ENCODE results near the gene MGAT4C.

The MGAT4C gene

DNA sequence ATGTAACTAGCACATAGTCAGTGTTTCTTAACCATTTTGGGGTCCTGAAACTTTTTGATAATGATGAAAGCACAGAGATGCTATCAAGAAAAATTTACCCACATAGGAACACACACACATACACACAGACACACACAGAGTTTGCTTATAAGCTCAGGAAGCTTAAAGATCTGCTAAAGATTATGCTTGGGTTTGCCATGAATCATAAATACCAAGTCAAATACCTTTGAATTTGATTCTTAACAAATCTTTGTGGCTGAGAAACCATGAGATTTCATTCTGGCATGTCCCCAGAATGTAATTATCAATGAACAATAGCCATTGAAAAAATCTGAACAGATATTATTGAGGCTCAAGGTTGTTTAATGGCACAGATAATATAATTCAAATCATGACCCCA lies 292.9 kb downstream of the MGAT4C start:
- no peak for DNase-seq

DNA sequence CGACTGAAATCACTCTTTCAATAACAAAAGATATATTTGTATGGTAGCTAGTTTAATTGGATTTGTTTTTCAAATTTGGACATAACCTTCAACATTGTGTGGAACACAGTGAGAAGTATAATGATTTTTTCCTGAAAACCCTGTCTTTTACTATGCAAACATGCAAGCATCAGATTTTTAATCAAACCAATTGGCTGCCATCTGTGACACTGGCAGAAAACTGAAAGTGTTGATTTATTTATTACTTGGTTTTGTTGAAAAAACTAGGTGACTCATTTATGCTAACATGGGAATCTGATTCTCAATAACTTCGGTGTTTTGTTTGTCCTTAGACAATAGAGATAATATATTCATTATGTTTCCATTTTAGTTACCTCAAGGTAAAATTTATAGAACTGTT lies 300.1 kb downstream of the MGAT4C start:
- no peak for DNase-seq

DNA sequence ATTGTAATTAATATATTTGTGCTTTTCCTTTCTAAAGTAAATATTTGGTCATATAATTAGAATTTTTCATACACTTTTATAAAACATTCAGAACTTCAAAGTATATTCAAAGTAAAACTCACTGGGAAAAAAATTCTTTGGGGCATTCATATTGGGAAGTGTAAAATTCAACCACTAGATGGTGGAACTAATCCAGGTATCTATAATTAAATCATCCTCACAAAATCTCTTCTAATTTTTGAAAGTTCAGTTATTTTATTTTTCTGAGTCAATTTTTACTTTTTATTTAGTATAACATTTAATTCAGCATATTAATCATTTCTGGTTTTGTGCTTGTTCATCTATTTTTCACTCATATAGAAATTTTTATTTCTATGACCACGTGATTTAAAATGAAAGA lies 301.1 kb downstream of the MGAT4C start:
- DNase-seq, result no peak

DNA sequence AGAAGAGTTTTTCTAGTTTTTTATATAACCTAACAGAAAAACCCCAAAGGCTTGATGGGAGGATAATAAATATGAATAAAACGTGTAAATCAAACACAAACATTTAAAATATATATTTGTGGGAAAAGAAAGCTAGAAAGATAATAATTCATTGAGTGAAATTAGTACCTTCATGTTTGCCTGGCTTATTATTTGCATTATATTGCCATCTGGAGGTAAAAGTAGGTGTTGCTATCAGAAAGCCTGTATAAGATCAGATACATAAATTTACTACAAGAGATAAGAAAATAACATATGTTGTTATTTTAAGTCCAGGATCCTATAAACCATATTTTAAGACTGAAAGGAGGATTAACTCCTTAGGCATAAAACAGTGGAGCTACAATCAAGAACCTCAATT lies 304.4 kb downstream of the MGAT4C start:
- peak; percentile 5 for DNase-seq

DNA sequence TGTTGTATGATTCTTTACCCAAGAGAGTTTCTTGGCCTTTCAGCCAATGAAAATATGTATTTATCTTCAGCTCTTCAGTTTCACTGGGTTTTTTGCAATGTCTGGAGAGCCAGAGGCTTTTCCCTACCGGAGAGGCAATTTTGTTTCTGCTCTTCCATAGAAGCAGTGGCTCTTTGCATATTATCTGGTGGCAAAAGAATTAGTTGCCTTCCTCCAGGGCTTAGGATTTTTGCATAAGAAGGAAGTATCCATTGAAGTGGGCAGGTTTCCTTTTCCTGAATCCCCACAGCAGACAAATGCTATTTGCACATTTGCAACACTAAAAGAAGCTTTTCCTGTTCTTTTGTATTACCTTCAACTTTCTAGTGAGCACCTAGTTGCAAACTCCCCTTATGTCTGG lies 306.9 kb downstream of the MGAT4C start:
- DNase-seq, result no peak

DNA sequence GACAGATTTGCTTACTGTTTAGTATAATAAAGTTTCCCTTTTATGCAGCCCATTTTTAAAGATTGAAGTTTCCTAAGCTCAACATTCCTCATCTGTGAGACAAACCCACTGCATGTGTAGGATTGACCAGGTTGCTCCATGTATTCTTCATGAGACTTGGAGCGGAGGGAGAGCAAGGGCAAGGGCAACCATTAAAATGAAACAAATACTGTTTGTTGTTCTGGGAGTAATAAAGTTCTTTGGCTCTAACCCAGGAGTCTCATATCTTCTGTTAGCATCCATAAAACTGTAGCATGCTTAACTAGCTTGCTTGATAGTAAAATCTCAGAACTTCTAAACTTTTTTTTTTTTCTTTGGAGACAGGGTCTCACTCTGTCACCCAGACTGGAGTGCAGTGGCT lies 307.9 kb downstream of the MGAT4C start:
- DNase-seq, result no peak

DNA sequence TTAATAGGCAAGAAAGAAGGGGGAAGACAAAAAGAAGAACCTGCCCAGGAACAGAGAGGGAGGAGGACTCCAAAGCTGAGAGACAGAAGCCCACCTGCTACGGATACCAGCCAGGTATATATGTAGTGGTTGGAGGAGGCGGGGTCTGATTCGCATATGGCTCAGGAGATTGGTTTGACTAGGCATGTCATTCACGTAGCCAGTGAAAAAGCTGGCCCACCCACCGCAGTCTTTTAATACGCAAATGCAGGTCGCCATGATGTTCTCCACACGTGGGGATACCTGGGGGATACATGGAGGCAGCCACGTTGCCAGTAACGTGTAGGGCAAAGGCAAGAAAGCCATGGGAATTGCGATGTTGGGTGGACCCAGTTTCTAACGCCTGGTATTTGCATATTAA lies 308.9 kb downstream of the MGAT4C start:
- no peak for DNase-seq

DNA sequence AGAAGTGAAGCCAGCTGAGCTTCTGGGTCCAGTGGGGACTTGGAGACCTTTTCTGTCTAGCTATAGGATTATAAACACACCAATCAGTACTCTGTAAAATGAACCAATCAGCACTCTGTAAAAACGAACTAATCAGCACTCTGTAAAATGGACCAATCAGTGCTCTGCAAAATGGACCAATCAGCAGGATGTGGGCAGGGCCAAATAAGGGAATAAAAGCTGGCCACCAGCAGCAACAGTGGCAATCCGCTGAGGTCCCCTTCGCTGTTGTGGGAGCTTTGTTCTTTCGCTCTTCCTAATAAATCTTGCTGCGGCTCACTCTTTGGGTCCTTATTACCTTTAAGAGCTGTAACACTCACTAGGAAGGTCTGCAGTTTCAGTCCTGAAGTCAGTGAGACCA lies 309.8 kb downstream of the MGAT4C start:
- no peak for DNase-seq

DNA sequence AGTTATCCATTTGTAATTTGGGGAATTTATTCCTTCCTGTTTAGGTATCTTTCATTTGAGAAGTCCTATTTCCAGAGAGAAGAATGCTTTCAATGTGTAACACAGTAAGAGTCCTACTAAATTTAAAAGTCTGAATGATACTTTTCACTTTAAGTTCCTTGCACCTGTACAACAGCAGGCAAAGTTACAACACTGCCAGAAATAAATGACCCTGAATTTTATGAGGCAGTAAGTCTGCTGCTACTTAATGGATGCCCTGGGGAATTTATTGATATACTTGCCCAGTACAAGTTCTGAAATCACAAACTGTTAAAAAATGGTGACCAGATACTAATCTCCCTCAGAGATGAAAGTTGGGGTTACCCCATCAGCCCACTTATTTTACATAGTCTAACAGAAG lies 329.0 kb downstream of the MGAT4C start:
- DNase-seq, result no peak

DNA sequence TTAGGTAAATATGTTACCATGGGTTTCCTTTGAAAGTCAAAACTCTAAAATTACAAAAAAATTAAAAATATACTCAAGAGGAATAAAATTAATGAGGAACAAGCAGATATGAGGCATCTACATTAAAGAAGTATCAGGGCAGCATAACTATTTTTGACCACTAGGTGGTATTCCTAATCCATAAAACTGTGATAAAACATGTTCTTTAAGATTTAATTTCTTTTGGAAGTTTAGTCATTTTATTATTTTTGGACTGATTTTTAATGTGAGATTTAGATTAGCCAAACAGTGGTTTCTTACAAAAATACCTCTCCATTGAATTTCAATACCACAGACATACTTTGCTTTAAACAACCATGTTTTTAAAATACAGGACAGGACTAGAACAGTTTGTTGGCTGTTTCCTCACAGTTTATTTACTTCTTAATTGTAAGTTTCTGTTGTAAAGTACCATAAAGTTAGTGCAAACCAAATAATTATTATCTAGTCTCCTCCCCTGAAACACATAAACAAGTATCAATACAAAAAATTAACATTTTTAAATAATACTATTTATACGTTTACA lies 332.3 kb downstream of the MGAT4C start:
- peak; percentile 16 for DNase-seq

DNA sequence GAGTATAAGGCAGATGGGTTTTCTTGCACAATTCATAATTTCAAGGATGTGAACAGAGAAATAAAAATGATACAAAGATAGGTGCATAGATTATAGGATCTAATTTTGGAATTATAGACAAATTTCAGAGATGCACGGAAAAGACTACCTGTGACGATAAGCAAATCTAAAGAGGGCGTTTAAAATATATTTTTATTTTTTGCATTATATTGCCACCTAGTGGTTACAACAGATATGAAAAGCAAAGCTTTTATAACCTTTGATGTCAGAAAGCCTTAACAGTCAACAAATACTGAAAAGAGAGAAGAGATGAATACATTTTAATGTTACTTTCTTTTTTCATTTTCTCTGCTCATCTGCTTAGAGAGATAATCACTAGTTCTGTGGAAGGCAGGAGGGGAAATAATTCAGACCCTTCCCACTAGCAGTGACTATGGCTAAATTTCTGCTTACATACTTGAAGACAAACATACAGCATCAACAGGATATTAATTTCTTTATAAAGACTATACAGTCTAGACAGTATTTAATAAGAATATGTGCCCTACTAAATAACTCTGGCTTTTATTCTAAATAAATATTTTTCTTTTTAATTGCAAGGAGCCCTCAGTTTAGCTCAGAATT lies 335.8 kb downstream of the MGAT4C start:
- peak; percentile 45 for DNase-seq

Measured in COR-L47 (cell line).